H1 (cell line): Measurements from ENCODE around the gene POPDC2. TPM values are rescaled to one million over a fixed set of nuclear protein-coding genes. Genes with fewer than 3 reads are reported as not detected.
"Not testable (repeated sequence)": the region's sequence is repeated elsewhere in the genome, so short reads cannot be mapped to it uniquely, and the experiment has no call there.

ENCODE experiments used
- CTCF ChIA-PET: fragments of 300-600 bp; sonication (Branson Sonifier 250); formaldehyde crosslinking; loops from one replicate; lab custom pipeline; 2021; ENCODE audit not compliant: partially characterized antibody; lab: Charles Lee
- POLR2A ChIA-PET: fragments of 300-600 bp; sonication (Branson Sonifier 250); formaldehyde crosslinking; loops from one replicate; lab custom pipeline; 2021; ENCODE audit warnings: inconsistent platforms; ENCODE audit not compliant: partially characterized antibody; lab: Charles Lee
- DNase-seq, 2 experiments: peaks; one replicate each; pipeline versions ENCODE4 v3.0.0 to v3.0.0-alpha.2; 2010 to 2022; ENCODE audit warnings: low spot score in 2 of 2, low read depth in 1 of 2, mixed read lengths in 1 of 2
- FAIRE-seq: peaks from 2 replicates; lab custom pipeline; 2011; peaks lifted over from hg19 to GRCh38; lab: Jason Lieb, UNC
- H2AFZ ChIP-seq: 2 replicates; pipeline ENCODE4 v1.8.1; 2012; ENCODE audit warnings: low read length, inconsistent platforms
- H2AK5ac ChIP-seq: 2 replicates; pipeline ENCODE4 v1.6.1; 2013; ENCODE audit warnings: low read depth, low read length
- H2BK120ac ChIP-seq: replicated peaks from 2 replicates; pipeline ENCODE3; 2013; ENCODE audit warnings: low read depth, low read length, inconsistent platforms
- H2BK12ac ChIP-seq: 2 replicates; pipeline ENCODE4 v1.6.1; 2013; ENCODE audit warnings: low read depth, low read length
- H2BK15ac ChIP-seq: 2 replicates; pipeline ENCODE4 v1.6.1; 2013; ENCODE audit warnings: low read length
- H2BK20ac ChIP-seq: 2 replicates; pipeline ENCODE4 v1.6.1; 2013; ENCODE audit warnings: low read length
- H2BK5ac ChIP-seq: 2 replicates; pipeline ENCODE4 v1.6.1; 2013; ENCODE audit warnings: low read depth, low read length
- H3K14ac ChIP-seq: 2 replicates; pipeline ENCODE4 v1.6.1; 2013; ENCODE audit warnings: inconsistent platforms; ENCODE audit not compliant: insufficient read length
- H3K18ac ChIP-seq: 2 replicates; pipeline ENCODE4 v1.6.1; 2013; ENCODE audit warnings: low read length; ENCODE audit errors: extremely low read depth
- H3K23ac ChIP-seq: 2 replicates; pipeline ENCODE4 v1.6.1; 2013; ENCODE audit warnings: inconsistent platforms; ENCODE audit not compliant: insufficient read length
- H3K23me2 ChIP-seq: 2 replicates; pipeline ENCODE4 v1.6.1; 2013; ENCODE audit warnings: low read depth, low read length
- H3K27ac ChIP-seq: 2 replicates; pipeline ENCODE4 v1.6.1; 2011; ENCODE audit warnings: low read depth, low read length, inconsistent platforms
- H3K27me3 ChIP-seq, 4 experiments: replicated peaks in 1 of 4; 1 replicate in 1 of 4; 2 replicates in 3 of 4; pipeline versions ENCODE4 v1.6.1 to v1.8.1; 2011 to 2013; ENCODE audit warnings: low read length in 3 of 4, mild to moderate bottlenecking in 3 of 4, inconsistent platforms in 2 of 4, mixed read lengths in 2 of 4, moderate library complexity in 1 of 4; ENCODE audit not compliant: control insufficient read depth in 3 of 4, insufficient read depth in 3 of 4; ENCODE audit errors: extremely low read depth in 1 of 4
- H3K36me3 ChIP-seq, 4 experiments: 2 replicates each; pipeline versions ENCODE4 v1.6.1 to v1.8.1; 2011 to 2013; ENCODE audit warnings: mild to moderate bottlenecking in 4 of 4, low read length in 3 of 4, moderate library complexity in 2 of 4, control low read depth in 1 of 4, inconsistent platforms in 1 of 4; ENCODE audit not compliant: insufficient read depth in 4 of 4, control insufficient read depth in 2 of 4
- H3K4ac ChIP-seq: replicated peaks from 2 replicates; pipeline ENCODE3; 2013; ENCODE audit warnings: low read length, low read depth, mixed read lengths, inconsistent platforms; ENCODE audit not compliant: insufficient read length
- H3K4me1 ChIP-seq, 4 experiments: replicated peaks in 1 of 4; 1 replicate in 1 of 4; 2 replicates in 3 of 4; pipeline versions ENCODE4 v1.6.1 to v1.8.1; 2011 to 2013; ENCODE audit warnings: low read length in 3 of 4, inconsistent platforms in 2 of 4, mixed read lengths in 1 of 4; ENCODE audit not compliant: insufficient read depth in 4 of 4, control insufficient read depth in 3 of 4
- H3K4me2 ChIP-seq, 2 experiments: 2 replicates each; pipeline versions ENCODE4 v1.6.1 to v1.8.1; 2011 to 2013; ENCODE audit warnings: low read depth in 2 of 2, low read length in 2 of 2, control low read depth in 1 of 2, inconsistent platforms in 1 of 2, mild to moderate bottlenecking in 1 of 2; ENCODE audit not compliant: insufficient read depth in 1 of 2
- H3K4me3 ChIP-seq, 4 experiments: fragments of 200-600, 300-600 bp in 1 of 4; sonication (generic), shearing (Covaris generic), sonication (Bioruptor Twin) in 1 of 4; 2 replicates each; pipeline versions ENCODE4 v1.5.1 to v1.8.1; 2011 to 2016; ENCODE audit warnings: low read length in 4 of 4, low read depth in 3 of 4, control low read depth in 2 of 4, inconsistent platforms in 2 of 4, mild to moderate bottlenecking in 2 of 4, mixed read lengths in 1 of 4, moderate library complexity in 1 of 4; ENCODE audit not compliant: insufficient read depth in 2 of 4; ENCODE audit errors: extremely low read depth in 1 of 4
- H3K56ac ChIP-seq: replicated peaks from 2 replicates; pipeline ENCODE3; 2013; ENCODE audit warnings: low read depth, mild to moderate bottlenecking, mixed read lengths, low read length, inconsistent platforms; ENCODE audit not compliant: insufficient read length
- H3K79me1 ChIP-seq: 2 replicates; pipeline ENCODE4 v1.6.1; 2013; ENCODE audit warnings: low read depth, low read length, control low read depth
- H3K79me2 ChIP-seq, 2 experiments: 2 replicates each; pipeline versions ENCODE4 v1.6.1 to v1.8.1; 2012 to 2013; ENCODE audit warnings: low read length in 2 of 2, mild to moderate bottlenecking in 2 of 2, inconsistent platforms in 1 of 2; ENCODE audit not compliant: insufficient read depth in 2 of 2, control insufficient read depth in 1 of 2
- H3K9ac ChIP-seq, 4 experiments: replicated peaks in 1 of 4; 1 replicate in 1 of 4; 2 replicates in 3 of 4; pipeline versions ENCODE4 v1.6.1 to v1.8.1; 2011 to 2013; ENCODE audit warnings: low read depth in 3 of 4, low read length in 3 of 4, control low read depth in 2 of 4, mild to moderate bottlenecking in 2 of 4, moderate library complexity in 2 of 4, inconsistent platforms in 1 of 4; ENCODE audit errors: extremely low read depth in 1 of 4
- H3K9me3 ChIP-seq, 2 experiments: 2 replicates each; pipeline versions ENCODE4 v1.6.1 to v1.8.1; 2012 to 2013; ENCODE audit warnings: mild to moderate bottlenecking in 2 of 2, moderate library complexity in 2 of 2, control low read depth in 1 of 2, inconsistent platforms in 1 of 2, low read depth in 1 of 2, low read length in 1 of 2, mixed read lengths in 1 of 2; ENCODE audit not compliant: insufficient read depth in 2 of 2
- H4K20me1 ChIP-seq, 2 experiments: replicated peaks in 1 of 2; 2 replicates each; pipeline versions ENCODE3 to v1.8.1; 2011 to 2013; ENCODE audit warnings: inconsistent platforms in 2 of 2, low read length in 2 of 2, mild to moderate bottlenecking in 1 of 2; ENCODE audit not compliant: insufficient read depth in 2 of 2, control insufficient read depth in 1 of 2
- H4K5ac ChIP-seq: 2 replicates; pipeline ENCODE4 v1.6.1; 2013; ENCODE audit warnings: low read length, low read depth, mixed read lengths, inconsistent platforms; ENCODE audit not compliant: insufficient read length
- H4K8ac ChIP-seq: 2 replicates; pipeline ENCODE4 v1.8.0; 2013; ENCODE audit warnings: mild to moderate bottlenecking, moderate library complexity, low read length, inconsistent platforms; ENCODE audit not compliant: insufficient read depth; ENCODE audit errors: extremely low read depth
- H4K91ac ChIP-seq: replicated peaks from 2 replicates; pipeline ENCODE3; 2013; ENCODE audit warnings: low read length, mixed read lengths, inconsistent platforms; ENCODE audit not compliant: insufficient read length
- CEBPB ChIP-seq: IDR thresholded peaks from 2 replicates; pipeline ENCODE4 v1.6.1; 2012; ENCODE audit warnings: low read depth, low read length
- CHD1 ChIP-seq: IDR thresholded peaks from 2 replicates; pipeline ENCODE4 v1.6.1; 2012; ENCODE audit warnings: low read depth, low read length, improper control_type of control experiment
- EGR1 ChIP-seq: IDR thresholded peaks from 2 replicates; pipeline ENCODE4 v1.6.1; 2011; ENCODE audit warnings: low read depth, low read length, borderline replicate concordance
- JUN ChIP-seq: IDR thresholded peaks from 2 replicates; pipeline ENCODE4 v1.6.1; 2011; ENCODE audit warnings: low read depth, mild to moderate bottlenecking, improper control_type of control experiment, low read length
- WGBS, 2 experiments: shearing (Covaris generic) in 1 of 2; methylation state at CpG; one replicate each; pipeline versions ENCODE4 v1.1.6 to v1.1.7; 2013 to 2015; ENCODE audit warnings: low lambda C conversion rate in 2 of 2, mixed read lengths in 2 of 2, inconsistent platforms in 1 of 2, low coverage in 1 of 2, missing lambda C conversion rate in 1 of 2; ENCODE audit not compliant: insufficient replicate concordance in 2 of 2, insufficient coverage in 1 of 2, insufficient read length in 1 of 2; ENCODE audit errors: extremely low coverage in 1 of 2, missing lambda C conversion rate in 1 of 2; 5-methylcytosine and 5-hydroxymethylcytosine counted together
- polyA plus RNA-seq, 7 experiments: library from polyadenylated mRNA; depleted of rRNA in 3 of 7; stranded (reverse) in 5 of 7; unstranded in 2 of 7; fragments of >200 nt in 5 of 7; fragments of 200-250 nt in 2 of 7; gene quantifications; 1 replicate in 5 of 7; 2 replicates in 1 of 7; 4 replicates in 1 of 7; pipeline versions ENCODE4 v1.2.1 to v1.2.3, GENCODE V29; 2011 to 2013; ENCODE audit warnings: missing spikeins in 2 of 7, mixed read lengths in 2 of 7
- total RNA-seq: library from RNA; stranded (reverse); fragmentation: NEBNext Ultra II Directional; extraction: Animal tissue kit (Norgen Biotek cat#: 25700); gene quantifications from 2 replicates; pipeline ENCODE4 v1.2.1, GENCODE V29; 2021

Gene POPDC2
- total and polyA plus RNA-seq, 2 of the 8 experiments (the other 6 are each of a cell fraction or from before 2014, with no cell fraction given), result 0.65 to 1.1 TPM

DNA sequence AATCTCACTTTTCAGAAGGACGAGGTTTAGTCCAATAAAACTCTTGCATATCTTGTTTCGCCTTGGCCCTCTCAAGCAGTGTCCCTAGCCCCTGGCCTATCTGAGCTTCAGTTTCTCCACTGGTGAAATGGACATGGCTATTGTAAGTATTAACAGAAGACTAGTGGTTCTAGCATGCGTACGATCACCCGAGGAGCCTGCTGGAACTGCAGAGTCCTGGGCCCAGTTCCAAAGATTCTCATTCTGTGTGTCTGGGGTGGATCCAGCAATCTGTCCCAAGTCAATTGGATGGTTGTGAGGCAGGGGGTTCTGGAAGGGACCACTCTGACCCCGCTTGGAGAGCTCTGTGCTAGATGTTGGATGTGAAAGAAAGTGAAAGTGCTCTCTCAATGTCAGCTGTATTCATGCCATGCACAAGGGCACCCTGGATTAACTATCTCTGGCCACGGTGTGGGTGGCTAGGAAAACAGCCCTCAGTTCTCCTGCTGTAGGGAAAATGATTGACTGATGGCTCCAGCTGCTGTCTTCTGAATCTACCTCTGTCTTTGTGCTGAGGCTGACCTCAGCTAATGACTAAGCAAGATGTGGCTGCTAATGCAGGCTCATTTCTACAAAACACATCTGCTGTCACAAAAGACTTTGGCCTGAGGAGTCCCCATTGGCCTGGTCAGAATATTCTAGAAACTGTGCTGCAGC lies 64.6 kb downstream of the POPDC2 start (continued):
- TF ChIP-seq JUN, result no peak
- no peak for TF ChIP-seq CHD1
- TF ChIP-seq EGR1, result no peak
- TF ChIP-seq CEBPB, result no peak

DNA sequence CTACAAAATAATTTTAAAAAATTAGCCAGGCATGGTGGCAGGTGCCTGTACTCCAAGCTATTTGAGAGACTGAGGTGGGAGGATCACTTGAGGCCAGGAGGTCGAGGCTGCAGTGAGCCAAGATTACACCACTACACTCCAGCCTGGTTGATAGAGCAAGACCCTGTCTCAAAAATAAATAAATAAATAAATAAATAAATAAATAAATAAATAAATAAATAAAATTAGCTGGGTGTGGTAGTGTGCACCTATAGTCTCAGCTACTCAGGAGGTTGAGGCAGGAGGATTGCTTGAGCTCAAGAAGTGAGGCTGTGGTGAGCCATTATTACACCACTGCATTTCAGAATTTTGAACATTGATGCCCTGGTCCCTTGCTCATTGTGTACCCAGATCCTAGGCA lies 65.5 kb downstream of the POPDC2 start:
- POLR2A ChIA-PET, result interaction anchor here (1.2 kb wide), 1 partner anchor 15 kb away, joined by 3 read pairs; no protein-coding TSS in a partner anchor
- not testable (repeated sequence) for H3K27ac ChIP-seq, H2BK5ac ChIP-seq, H2BK20ac ChIP-seq, H3K9ac ChIP-seq, FAIRE-seq, H3K4me3 ChIP-seq, H2BK15ac ChIP-seq, DNase-seq, H3K23me2 ChIP-seq, H4K91ac ChIP-seq, H3K14ac ChIP-seq, H3K4ac ChIP-seq, H3K9me3 ChIP-seq, H4K5ac ChIP-seq, H3K4me1 ChIP-seq, H4K20me1 ChIP-seq, H2AK5ac ChIP-seq, H2AFZ ChIP-seq, H3K79me1 ChIP-seq, H3K18ac ChIP-seq, H2BK12ac ChIP-seq, H2BK120ac ChIP-seq, H3K23ac ChIP-seq, H3K4me2 ChIP-seq, H3K79me2 ChIP-seq, H3K27me3 ChIP-seq, H4K8ac ChIP-seq, H3K36me3 ChIP-seq, H3K56ac ChIP-seq
- CTCF ChIA-PET, result interaction anchor here (0.6 to 2.0 kb wide), 2 partner anchors 8 to 148 kb away, joined by 3 to 4 read pairs; no protein-coding TSS in a partner anchor
- 83% methylated on average over 1 of the region's 1 CpG; no CpG with 5 or more reads in 1 of the 2 experiments for WGBS, 2 experiments
